NT2/D1 (cell line): ENCODE data around the gene FANCM.

Experiments
- SUZ12 ChIP-seq: IDR thresholded peaks from 2 replicates; pipeline ENCODE4 v1.6.1; 2011; ENCODE audit not compliant: insufficient read length, insufficient read depth; ENCODE audit errors: extremely low read depth
- YY1 ChIP-seq: IDR thresholded peaks from 2 replicates; pipeline ENCODE4 v1.6.1; 2011; ENCODE audit not compliant: insufficient read length, insufficient read depth

- TF ChIP-seq SUZ12 (no peak), YY1 (no peak)
These were observed 10.0 kb upstream of the FANCM start for GRCh38 chr14:45125754-45126153.
